AG09319 (cell line): ENCODE results near the gene PCCA.
"Not testable (repeated sequence)": the region's sequence is repeated elsewhere in the genome, so short reads cannot be mapped to it uniquely, and the experiment has no call there.

Source experiments
- DNase-seq: peaks from one replicate; pipeline ENCODE4 v3.0.0-alpha.2; 2010; ENCODE audit warnings: low read depth; ENCODE audit errors: extremely low read depth
- TF ChIP-seq, protein P1 (sequence below): IDR thresholded peaks from 2 replicates; pipeline ENCODE4 v1.5.1; 2011; ENCODE audit warnings: low read depth, mild to moderate bottlenecking, inconsistent platforms, low read length, moderate library complexity

Gene PCCA

GRCh38 chr13:100059827-100060226 lies 29.1 kb upstream of the PCCA start:
- TF ChIP-seq, protein P1, sequence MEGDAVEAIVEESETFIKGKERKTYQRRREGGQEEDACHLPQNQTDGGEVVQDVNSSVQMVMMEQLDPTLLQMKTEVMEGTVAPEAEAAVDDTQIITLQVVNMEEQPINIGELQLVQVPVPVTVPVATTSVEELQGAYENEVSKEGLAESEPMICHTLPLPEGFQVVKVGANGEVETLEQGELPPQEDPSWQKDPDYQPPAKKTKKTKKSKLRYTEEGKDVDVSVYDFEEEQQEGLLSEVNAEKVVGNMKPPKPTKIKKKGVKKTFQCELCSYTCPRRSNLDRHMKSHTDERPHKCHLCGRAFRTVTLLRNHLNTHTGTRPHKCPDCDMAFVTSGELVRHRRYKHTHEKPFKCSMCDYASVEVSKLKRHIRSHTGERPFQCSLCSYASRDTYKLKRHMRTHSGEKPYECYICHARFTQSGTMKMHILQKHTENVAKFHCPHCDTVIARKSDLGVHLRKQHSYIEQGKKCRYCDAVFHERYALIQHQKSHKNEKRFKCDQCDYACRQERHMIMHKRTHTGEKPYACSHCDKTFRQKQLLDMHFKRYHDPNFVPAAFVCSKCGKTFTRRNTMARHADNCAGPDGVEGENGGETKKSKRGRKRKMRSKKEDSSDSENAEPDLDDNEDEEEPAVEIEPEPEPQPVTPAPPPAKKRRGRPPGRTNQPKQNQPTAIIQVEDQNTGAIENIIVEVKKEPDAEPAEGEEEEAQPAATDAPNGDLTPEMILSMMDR, result no peak
- no peak for DNase-seq

- DNase-seq, result no peak
- TF ChIP-seq, protein P1, result no peak
Observed at GRCh38 chr13:100063333-100063732, 25.6 kb upstream of the PCCA start.

DNA sequence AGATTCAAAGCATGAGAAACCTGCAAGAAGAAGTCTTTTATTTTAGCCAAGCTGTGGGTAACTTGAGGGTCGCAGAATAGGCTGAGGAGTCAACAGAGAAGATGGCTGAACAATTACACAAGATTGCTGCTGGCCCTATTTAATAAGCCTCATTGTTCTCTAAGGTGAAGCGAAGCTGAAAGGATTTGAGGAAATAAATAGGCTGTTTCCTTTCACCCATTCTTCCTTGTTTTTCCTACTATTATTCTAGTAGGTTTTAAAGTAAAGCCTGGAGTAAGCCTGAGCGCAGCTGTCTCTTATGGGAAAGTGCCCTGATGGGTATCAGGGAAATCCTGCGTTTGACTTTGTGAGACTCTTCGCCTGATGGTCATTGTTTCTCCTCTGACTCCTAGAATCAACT lies 25.0 kb upstream of the PCCA start:
- no peak for DNase-seq
- TF ChIP-seq, protein P1, result no peak

- TF ChIP-seq, protein P1, result no peak
- no peak for DNase-seq
Observed at GRCh38 chr13:100068133-100068931, 20.6 kb upstream of the PCCA start.

GRCh38 chr13:100069278-100069677 lies 19.6 kb upstream of the PCCA start:
- TF ChIP-seq, protein P1, result no peak
- DNase-seq, result no peak

GRCh38 chr13:100075700-100076587 lies 12.9 kb upstream of the PCCA start:
- TF ChIP-seq, protein P1, result no peak
- DNase-seq, result no peak

- not testable (repeated sequence) for DNase-seq
Observed at GRCh38 chr13:100079003-100079402, 9.9 kb upstream of the PCCA start.

DNA sequence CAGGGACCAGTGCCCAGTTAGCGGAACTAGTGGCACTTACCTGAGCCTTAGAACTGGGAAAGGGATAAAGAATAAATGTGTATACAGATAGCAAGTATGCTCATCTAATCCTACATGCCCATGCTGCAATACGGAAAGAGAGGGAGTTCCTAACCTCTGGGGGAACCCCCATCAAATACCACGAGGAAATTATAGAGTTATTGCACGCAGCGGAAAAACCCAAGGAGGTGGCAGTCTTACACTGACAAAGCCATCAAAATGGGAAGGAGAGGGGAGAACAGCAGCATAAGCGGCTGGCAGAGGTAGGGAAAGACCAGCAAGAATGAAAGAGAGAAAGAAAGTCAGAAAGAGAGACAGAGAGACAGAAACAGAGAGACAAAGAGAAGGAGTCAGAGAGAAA lies 5.5 kb upstream of the PCCA start:
- DNase-seq, result not testable (repeated sequence)
